GM04504 (cell line): ENCODE data around the gene AP4M1.
A peak's percentile ranks its signal among the peaks of the same experiment; 100 is the strongest.
"Not testable (repeated sequence)": the region's sequence is repeated elsewhere in the genome, so short reads cannot be mapped to it uniquely, and the experiment has no call there.

Source experiments
- DNase-seq: peaks from one replicate; pipeline ENCODE4 v3.0.0-alpha.2; 2012; ENCODE audit warnings: low read depth

Gene AP4M1

DNA sequence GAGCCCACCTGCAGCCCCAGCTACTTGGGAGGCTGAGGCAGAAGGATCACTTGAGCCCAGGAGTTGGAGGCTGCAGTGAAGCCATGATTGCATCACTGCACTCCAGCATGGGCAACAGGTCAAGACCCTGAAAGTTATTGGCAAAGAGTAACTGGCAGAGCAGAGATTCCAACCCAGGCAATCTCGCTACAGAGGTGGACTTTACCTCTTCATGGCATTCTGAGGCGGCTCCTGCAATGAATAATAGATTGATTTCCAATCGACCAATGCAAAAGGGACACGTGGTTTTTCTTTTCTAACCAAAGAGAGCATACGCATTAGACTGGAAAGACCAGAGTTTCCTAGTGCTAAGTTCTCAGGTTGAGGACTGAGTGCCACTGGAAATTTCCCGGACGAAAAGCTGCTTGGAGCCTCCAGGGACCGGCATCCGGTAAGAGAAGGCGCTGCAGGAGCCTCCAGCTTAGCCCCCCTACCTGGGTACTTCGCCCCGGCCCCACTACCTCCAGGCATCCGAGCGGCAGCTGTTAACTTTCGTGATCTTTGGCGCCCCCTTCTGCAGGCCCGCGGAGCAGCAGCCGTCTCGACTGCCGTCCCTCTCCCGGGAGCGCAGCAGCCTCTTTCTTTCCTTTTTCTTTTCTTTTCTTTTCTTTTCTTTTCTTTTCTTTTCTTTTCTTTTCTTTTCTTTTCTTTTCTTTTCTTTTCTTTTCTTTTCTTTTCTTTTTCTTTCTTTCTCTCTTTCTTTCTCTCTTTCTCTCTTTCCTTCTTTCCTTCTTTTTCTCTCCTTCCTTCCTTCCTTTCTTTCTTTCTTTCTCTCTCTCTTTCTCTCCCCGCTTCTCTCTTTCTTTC lies 29.4 kb downstream of the AP4M1 start:
- no peak for DNase-seq

DNA sequence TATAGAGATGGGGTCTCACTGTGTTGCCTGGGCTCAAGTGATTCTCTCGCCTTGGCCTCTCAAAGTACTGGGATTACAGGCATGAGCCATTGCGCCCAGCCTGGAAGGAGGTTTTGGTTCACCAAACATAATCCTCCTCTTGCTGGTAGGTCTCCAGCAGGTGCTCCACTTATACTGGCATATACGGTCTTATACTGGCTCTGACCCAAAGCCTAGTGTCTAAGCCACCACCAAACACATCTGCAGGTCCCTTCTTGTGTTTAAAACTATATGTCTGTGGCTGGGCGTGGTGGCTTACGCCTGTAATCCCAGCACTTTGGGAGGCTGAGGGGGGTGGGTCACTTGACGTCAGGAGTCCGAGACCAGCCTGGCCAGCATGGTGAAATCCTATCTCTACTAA lies 30.7 kb downstream of the AP4M1 start:
- no peak for DNase-seq

- DNase-seq: no peak
Measured at GRCh38 chr7:100132697-100133151, 31.3 kb downstream of the AP4M1 start.

- no peak for DNase-seq
Measured at GRCh38 chr7:100137851-100138760, 36.7 kb downstream of the AP4M1 start.

- DNase-seq: no peak
Measured at GRCh38 chr7:100141555-100141949, 40.1 kb downstream of the AP4M1 start.

DNA sequence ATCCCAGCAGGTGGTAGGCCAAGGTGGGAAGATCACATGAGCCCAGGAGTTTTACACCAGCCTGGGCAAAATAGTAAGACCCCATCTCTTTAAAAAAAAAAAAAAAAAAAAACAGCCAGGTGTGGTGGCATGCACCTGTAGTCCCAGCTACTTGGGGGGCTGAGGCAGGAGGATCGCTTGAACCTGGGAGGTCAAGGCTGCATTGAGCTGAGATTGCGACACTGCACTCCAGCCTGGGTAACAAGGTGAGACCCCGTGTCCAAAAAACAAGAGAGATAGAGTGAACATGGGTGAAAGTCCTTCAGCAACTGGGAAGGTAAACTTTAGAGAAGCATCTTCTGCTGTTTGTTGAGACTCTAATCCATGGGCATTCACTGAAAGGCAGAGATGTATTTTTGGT lies 41.0 kb downstream of the AP4M1 start:
- no peak for DNase-seq

- not testable (repeated sequence) for DNase-seq
Measured at GRCh38 chr7:100146350-100146749, 44.9 kb downstream of the AP4M1 start.

- DNase-seq: no peak
Measured at GRCh38 chr7:100147278-100147677, 45.8 kb downstream of the AP4M1 start.

- DNase-seq: no peak
Measured at GRCh38 chr7:100148225-100148558, 46.7 kb downstream of the AP4M1 start.

DNA sequence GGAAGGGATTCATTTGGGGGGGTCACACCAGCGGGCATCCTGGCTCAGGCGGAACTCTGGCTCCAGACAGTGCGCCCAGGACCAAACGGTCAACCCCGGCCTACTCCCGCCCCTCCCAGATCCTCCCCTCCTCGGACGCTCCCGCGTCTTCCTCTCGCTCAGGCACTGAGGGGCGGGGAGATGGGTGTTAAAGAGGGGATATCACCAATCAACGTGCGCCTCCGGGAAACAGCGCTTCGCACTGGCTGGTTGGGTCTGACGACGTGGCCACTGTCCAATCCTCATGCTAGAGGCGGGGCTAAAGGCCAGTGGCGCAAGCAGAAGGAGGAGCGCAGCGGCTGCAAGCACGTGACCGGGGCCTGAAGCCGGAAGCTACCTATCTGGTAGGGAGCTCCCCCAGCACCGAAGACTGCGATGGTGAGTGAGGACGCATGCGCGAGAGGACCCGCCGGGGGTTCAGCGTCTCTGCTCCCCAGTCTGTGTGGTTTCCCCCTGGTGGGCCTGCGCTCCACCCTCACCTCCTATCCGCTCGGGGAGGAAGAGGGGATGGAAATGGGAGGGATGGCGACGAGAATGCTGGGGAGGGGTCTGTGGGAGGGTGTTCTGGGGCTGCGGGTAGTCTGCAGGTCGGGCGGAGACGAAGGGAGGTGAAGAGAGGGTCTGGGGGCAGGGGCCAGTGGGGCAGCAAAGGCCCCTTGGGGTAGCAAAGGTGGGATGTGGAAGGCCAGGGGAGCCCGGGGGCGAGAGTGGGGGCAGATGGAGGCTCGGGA lies 47.3 kb downstream of the AP4M1 start, which contains the start of gene LAMTOR4:
LAMTOR4 (plus strand) TSS at position 360 of the 770 bp plus-strand sequence; CDS start at position 415, 55 bp downstream.
- DNase-seq: peak; percentile 97

DNA sequence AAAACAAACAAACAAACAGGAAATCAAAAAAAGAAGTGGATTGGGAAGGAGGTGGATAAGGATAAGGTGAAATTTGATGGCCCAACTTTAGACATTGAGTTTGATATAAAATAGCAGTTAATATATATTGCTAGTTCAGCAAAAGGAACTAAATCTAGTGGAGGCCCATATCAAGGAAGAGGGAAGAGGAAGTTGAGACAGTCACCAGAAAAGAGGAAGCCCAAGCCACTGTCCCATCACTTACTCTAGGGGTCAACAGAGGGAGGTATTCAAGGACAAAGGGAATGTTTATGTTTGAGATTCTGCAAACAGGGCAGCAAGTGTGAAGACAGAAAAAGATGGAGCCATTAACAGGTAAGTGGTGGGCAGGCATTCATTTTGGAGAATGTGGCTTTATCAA lies 51.0 kb downstream of the AP4M1 start:
- no peak for DNase-seq

GRCh38 chr7:100152937-100153666 lies 51.7 kb downstream of the AP4M1 start:
- DNase-seq: no peak

DNA sequence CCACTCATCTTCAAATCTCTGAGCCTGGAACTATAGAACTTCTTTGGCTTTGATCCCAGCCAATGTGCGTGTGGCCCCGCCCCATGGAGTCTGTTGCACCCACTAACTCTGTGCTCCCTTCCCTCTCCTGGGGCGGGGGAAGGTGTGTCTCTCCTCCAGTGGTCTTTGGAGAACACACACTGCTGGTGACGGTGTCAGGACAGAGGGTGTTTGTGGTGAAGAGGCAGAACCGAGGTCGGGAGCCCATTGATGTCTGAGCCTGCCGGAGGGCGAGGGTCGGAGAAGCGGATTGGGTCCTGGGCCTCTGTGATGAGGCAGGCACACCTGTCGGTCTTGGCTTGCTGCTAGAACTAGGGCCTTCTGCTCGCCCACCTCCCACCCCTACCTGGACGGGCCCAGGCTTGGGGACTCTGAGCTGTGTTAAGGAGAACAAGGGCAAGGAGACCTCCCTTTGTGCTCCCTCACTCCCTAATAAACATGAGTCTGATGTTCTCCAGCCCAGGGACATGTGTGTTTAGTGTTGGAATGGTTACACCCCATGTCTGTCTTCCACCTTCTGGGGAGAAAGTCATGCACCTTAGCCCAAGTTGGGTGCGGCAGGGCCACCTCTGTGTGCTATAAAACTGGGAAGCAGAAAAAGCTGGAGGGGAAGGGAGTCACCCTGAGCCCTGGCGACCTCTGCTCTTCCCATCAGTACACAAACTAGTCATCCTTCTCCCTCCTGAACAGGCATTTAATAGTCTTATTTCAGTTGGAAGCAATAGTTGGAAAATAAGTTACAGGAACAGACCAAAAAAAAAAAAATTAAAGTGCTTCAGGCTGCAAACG lies 52.5 kb downstream of the AP4M1 start:
- DNase-seq: no peak

DNA sequence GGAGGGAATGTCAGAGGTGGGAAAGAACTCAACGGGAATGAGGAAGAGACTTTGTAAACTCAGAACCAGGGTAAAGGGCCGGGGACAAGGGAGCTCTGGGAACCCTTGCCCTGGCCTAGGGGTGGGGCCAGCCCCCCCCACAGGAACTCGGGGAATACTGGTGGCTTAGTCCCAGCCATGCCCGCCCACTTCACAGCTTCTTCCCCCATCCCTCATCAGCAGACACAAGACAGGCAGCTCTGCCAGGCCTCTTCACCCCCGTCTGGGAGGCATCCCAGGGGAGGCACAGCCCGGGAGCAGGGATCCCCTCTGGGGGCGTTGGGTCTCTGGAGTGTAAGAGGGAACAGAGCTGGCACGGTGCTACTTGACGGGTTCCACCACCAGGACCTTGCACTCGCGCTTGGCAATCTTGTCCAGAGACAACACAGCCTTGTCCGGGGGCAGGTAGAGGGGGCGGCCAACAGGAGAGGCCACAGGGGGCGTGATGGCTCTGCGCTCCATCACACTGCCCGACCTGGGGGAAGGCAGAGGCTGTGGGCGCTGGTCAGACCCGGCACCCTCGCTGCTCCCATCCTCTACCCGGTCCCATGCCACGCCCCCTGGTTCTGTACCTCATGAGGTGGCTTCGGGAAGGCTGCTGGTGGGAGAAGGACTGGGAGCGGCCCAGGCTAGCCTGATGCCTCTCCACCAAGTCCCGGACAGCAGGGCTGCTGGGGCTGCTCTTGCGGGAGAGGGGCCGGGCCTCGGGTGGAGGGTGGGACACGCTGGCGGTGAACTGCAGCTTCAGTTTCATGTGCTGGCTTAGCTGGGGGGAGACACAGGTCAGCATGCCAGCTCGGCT lies 53.4 kb downstream of the AP4M1 start:
- no peak for DNase-seq

DNA sequence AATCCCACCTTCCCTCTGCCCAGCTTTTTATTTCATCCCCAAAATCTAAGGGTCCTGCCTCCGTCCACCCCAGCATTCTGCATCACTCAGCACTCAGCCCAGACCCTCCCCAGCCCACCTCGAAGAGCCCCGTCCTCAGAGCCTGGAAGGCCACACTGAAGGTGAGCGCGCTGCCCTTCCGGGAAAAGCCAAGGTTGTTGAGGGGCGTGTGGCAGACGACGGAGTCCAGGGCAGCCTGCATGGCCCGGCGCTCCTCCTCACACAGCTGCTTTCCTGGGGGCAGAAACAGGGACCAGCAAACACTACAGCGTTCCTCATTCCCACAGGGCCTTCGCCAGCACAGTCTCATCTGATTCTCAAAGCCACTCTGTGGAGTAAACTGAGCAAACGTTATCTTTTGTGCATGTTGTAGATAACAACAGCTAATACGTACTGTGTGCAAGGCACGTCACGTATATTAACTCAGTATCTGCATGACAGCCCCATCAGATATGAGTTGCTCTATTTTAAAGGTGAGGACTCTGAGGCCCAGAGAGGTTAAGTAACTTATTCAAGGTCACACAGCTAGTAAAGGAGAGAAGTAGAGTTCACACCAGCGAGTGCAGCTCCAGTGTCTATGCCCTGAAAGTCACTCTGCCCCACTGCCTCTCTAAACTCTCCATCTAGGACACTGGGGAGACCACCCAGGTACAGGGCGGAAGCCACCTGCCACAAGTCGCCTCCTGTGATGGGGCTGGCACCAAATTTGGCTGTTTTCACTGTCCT lies 54.3 kb downstream of the AP4M1 start:
- DNase-seq: no peak

DNA sequence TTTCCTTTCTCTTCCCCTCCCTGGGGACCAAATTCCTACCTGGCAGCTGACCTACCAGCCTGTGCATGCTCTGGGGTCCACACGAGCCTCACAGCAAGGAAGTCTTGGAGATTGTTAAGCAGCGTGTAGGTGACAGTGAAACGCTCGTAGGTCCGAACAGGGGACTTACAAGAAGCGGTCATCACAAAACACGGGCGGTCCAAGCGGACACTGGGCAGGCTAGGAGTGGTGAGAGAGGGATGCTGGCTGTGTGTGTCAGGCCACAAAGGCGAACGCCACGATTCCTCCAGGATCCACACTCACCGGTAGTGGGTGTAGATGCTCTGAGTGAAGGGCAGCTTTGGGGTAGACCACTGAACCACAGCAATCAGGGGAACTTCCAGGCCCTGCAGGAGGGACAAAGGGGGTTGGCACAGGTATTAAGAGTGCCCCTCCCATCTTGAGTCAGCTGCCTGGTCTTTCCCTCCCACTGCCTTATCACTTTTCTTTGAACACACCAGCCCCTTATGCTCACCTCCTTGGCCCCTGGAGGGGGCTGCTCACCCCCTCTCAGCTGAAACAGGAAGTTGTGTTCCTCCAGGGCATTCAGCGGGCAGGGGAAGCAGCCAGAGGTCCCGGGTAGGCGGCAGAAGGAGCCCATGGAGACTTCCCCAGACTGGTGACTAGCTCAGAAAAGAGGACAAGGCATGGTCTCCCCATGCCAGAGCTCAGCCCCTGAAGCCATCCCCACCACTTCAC lies 55.1 kb downstream of the AP4M1 start:
- DNase-seq: no peak

DNA sequence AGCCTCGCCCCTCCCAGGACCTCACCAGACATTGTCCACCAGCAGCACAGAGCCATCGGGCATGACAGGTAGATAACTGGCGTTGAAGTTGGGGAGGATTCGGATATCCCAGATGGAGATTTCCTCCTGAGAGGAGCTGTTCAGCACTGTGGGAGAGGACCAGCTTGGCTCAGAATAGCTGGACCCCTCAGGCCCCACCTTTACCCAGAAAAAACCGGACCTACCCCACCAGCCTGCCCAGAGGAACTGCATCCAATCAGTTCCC lies 55.6 kb downstream of the AP4M1 start:
- no peak for DNase-seq
